Sigmoid colon (tissue), 7 donors: ENCODE measurements around the gene IL7R. TPM values are rescaled to one million over a fixed set of nuclear protein-coding genes. Genes with fewer than 3 reads are reported as not detected.

Experiments
- DNase-seq: peaks from one replicate; pipeline ENCODE4 v3.0.0-alpha.2; 2019
- H3K27ac ChIP-seq, 4 donors: fragments of 200-600 bp; sonication (generic); one replicate each; pipeline ENCODE4 v1.5.1; 2016 to 2019; ENCODE audit warnings: mild to moderate bottlenecking in 1 of 4
- H3K27me3 ChIP-seq, 3 donors: fragments of 200-600 bp; sonication (generic); one replicate each; pipeline ENCODE4 v1.5.1; 2019; ENCODE audit warnings: mild to moderate bottlenecking in 1 of 3
- H3K36me3 ChIP-seq, 4 donors: fragments of 200-600 bp; sonication (generic); one replicate each; pipeline ENCODE4 v1.5.1; 2016 to 2019
- H3K4me1 ChIP-seq, 4 donors: fragments of 200-600 bp; sonication (generic); one replicate each; pipeline ENCODE4 v1.5.1; 2017 to 2019
- H3K4me3 ChIP-seq, 4 donors: fragments of 200-600 bp; sonication (generic); one replicate each; pipeline ENCODE4 v1.5.1; 2017 to 2019; ENCODE audit warnings: mild to moderate bottlenecking in 2 of 4, moderate library complexity in 1 of 4
- H3K9me3 ChIP-seq, 4 donors: fragments of 200-600 bp in 3 of 4; sonication (generic) in 3 of 4; one replicate each; pipeline versions ENCODE4 v1.5.1 to v1.6.1; 2013 to 2019
- EP300 ChIP-seq, 4 donors: sonication (generic); formaldehyde crosslinking; IDR thresholded peaks; one replicate each; pipeline ENCODE4 v1.6.1; 2017; ENCODE audit warnings: antibody characterized with exemption in 4 of 4
- POLR2A ChIP-seq, 2 donors: fragments of 450-650 bp; IDR thresholded peaks; one replicate each; pipeline ENCODE4 v1.6.1; 2016; ENCODE audit warnings: antibody characterized with exemption in 2 of 2, mild to moderate bottlenecking in 2 of 2, moderate library complexity in 2 of 2
- POLR2AphosphoS5 ChIP-seq, 4 donors: sonication (generic); formaldehyde crosslinking; IDR thresholded peaks; one replicate each; pipeline ENCODE4 v1.6.1; 2017; ENCODE audit warnings: antibody characterized with exemption in 4 of 4
- WGBS, 2 donors: extraction: QIAGEN DNeasy Blood & Tissue Kit; methylation state at CpG; one replicate each; pipeline ENCODE4 v1.1.7; 2013; 5-methylcytosine and 5-hydroxymethylcytosine counted together
- intact Hi-C: fragments of 100-400 bp; cut with DNase I; formaldehyde crosslinking; loops from one replicate; pipeline ENCODE4 v1.15.1; 2023
- polyA plus RNA-seq, 3 donors: library from polyadenylated mRNA; stranded (reverse); fragments of 200-250 nt; gene quantifications; one replicate each; pipeline ENCODE4 v1.2.3, GENCODE V29; 2013
- total RNA-seq, 4 donors: library from RNA; depleted of rRNA; stranded (reverse); fragments of >200 nt; gene quantifications; one replicate each; pipeline ENCODE4 v1.1.0, GENCODE V29; 2016
- TF ChIP-seq, protein P1 (sequence below), 4 experiments: fragments of 450-650 bp in 3 of 4; fragments of 200-600 bp in 1 of 4; IDR thresholded peaks; one replicate each; pipeline ENCODE4 v1.5.1; 2016 to 2019; ENCODE audit warnings: antibody characterized with exemption in 4 of 4, mild to moderate bottlenecking in 3 of 4, moderate library complexity in 2 of 4
- donor health status: healthy with polysubstance abuse.
- donor health status: Bipolar disorder and iron deficiency.
- donor health status: healthy.

The IL7R gene
- total and polyA plus RNA-seq, 7 donors, result 1.4 to 65.8 (median 3.1) TPM

GRCh38 chr5:35880156-35880555, 23.5 kb downstream of the IL7R start:
- no peaks in the 10 kb centered on the region for H3K9me3 ChIP-seq
- no peak overlapping the region for H3K27ac ChIP-seq
- TF ChIP-seq, protein P1, sequence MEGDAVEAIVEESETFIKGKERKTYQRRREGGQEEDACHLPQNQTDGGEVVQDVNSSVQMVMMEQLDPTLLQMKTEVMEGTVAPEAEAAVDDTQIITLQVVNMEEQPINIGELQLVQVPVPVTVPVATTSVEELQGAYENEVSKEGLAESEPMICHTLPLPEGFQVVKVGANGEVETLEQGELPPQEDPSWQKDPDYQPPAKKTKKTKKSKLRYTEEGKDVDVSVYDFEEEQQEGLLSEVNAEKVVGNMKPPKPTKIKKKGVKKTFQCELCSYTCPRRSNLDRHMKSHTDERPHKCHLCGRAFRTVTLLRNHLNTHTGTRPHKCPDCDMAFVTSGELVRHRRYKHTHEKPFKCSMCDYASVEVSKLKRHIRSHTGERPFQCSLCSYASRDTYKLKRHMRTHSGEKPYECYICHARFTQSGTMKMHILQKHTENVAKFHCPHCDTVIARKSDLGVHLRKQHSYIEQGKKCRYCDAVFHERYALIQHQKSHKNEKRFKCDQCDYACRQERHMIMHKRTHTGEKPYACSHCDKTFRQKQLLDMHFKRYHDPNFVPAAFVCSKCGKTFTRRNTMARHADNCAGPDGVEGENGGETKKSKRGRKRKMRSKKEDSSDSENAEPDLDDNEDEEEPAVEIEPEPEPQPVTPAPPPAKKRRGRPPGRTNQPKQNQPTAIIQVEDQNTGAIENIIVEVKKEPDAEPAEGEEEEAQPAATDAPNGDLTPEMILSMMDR (IDR thresholded peaks at IDR 0.05), result no peak
- TF ChIP-seq EP300 (IDR thresholded peaks at IDR 0.05), result no peak
- no peak for TF ChIP-seq POLR2A (IDR thresholded peaks at IDR 0.05)
- no peak for TF ChIP-seq POLR2AphosphoS5 (IDR thresholded peaks at IDR 0.05)
- H3K27me3 ChIP-seq, result no peaks in the 10 kb centered on the region
- intact Hi-C loops, result no loop called here
- no peak for DNase-seq
- no peak overlapping the region for H3K4me3 ChIP-seq
- 84 to 89% methylated on average over 1 of the region's 1 CpG for WGBS, 2 donors
- no peaks in the 10 kb centered on the region for H3K4me1 ChIP-seq
- no peaks in the 10 kb centered on the region for H3K36me3 ChIP-seq

GRCh38 chr5:35881758-35882157, 25.1 kb downstream of the IL7R start:
- H3K36me3 ChIP-seq, result no peaks in the 10 kb centered on the region
- H3K4me1 ChIP-seq, result no peaks in the 10 kb centered on the region
- no peak overlapping the region for H3K4me3 ChIP-seq
- DNase-seq, result no peak
- 73 to 74% methylated on average over 2 of the region's 2 CpGs for WGBS, 2 donors
- TF ChIP-seq, protein P1 (IDR thresholded peaks at IDR 0.05), result no peak
- TF ChIP-seq EP300 (IDR thresholded peaks at IDR 0.05) (no peak), POLR2AphosphoS5 (IDR thresholded peaks at IDR 0.05) (no peak), POLR2A (IDR thresholded peaks at IDR 0.05) (no peak)
- intact Hi-C loops, result no loop called here
- H3K27me3 ChIP-seq, result no peaks in the 10 kb centered on the region
- H3K27ac ChIP-seq, result no peak overlapping the region
- H3K9me3 ChIP-seq, result no peaks in the 10 kb centered on the region

- no peak for TF ChIP-seq POLR2AphosphoS5 (IDR thresholded peaks at IDR 0.05)
- Histone ChIP-seq H3K27ac (no peak overlapping the region), H3K9me3 (no peaks in the 10 kb centered on the region), H3K4me1 (no peaks in the 10 kb centered on the region), H3K4me3 (no peak overlapping the region), H3K36me3 (no peaks in the 10 kb centered on the region), H3K27me3 (no peaks in the 10 kb centered on the region)
- 42 to 68% methylated on average over 1 of the region's 1 CpG for WGBS, 2 donors
- intact Hi-C loops, result no loop called here
- no peak for DNase-seq
Observed at GRCh38 chr5:35884191-35884769, 27.6 kb downstream of the IL7R start.

DNA sequence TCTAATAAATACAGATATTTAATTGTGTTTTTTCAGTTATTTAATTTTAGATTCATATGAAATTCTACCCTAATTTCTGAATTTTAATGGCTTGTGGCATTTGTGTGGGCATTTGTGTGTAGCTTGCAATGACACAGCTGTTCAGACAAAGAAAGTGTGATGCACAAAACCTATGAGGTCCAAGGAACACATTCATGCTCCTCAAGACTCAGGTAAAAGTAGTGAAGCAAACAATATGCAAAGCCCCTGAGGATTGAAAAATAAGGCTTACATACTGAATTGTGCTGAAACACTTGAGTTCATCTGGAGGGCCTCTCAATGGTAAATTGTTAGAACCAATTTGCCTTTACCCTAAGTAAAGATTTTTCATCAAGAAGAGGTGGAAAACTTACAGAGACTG, 28.1 kb downstream of the IL7R start:
- TF ChIP-seq, protein P1 (IDR thresholded peaks at IDR 0.05), result no peak
- TF ChIP-seq POLR2AphosphoS5 (IDR thresholded peaks at IDR 0.05), result no peak
- no peak for TF ChIP-seq EP300 (IDR thresholded peaks at IDR 0.05)
- TF ChIP-seq POLR2A (IDR thresholded peaks at IDR 0.05), result no peak
- Histone ChIP-seq H3K36me3 (no peaks in the 10 kb centered on the region), H3K27me3 (no peaks in the 10 kb centered on the region), H3K4me1 (no peaks in the 10 kb centered on the region), H3K4me3 (no peak overlapping the region), H3K9me3 (no peaks in the 10 kb centered on the region), H3K27ac (no peak overlapping the region)
- no peak for DNase-seq
- intact Hi-C loops, result no loop called here

GRCh38 chr5:35886381-35886780, 29.7 kb downstream of the IL7R start:
- H3K4me1 ChIP-seq, result no peaks in the 10 kb centered on the region
- DNase-seq, result no peak
- H3K36me3 ChIP-seq, result no peaks in the 10 kb centered on the region
- no peaks in the 10 kb centered on the region for H3K27me3 ChIP-seq
- no peak overlapping the region for H3K27ac ChIP-seq
- TF ChIP-seq POLR2AphosphoS5 (IDR thresholded peaks at IDR 0.05), result no peak
- TF ChIP-seq POLR2A (IDR thresholded peaks at IDR 0.05), result no peak
- TF ChIP-seq, protein P1 (IDR thresholded peaks at IDR 0.05), result no peak
- TF ChIP-seq EP300 (IDR thresholded peaks at IDR 0.05), result no peak
- no peak overlapping the region for H3K4me3 ChIP-seq
- intact Hi-C loops, result no loop called here
- WGBS, 2 donors, result 76 to 77% methylated on average over 3 of the region's 3 CpGs
- H3K9me3 ChIP-seq, result no peaks in the 10 kb centered on the region
